BE2C (cell line): ENCODE measurements around the gene DRC7.

Experiments used
- DNase-seq: peaks from one replicate; pipeline ENCODE4 v3.0.0-alpha.2; 2020
- H3K27me3 ChIP-seq: fragments of 250-450 bp; sonication (Bioruptor Pico); 2 replicates; pipeline ENCODE4 v1.5.1; 2020; ENCODE audit warnings: mild to moderate bottlenecking
- H3K36me3 ChIP-seq: fragments of 250-450 bp; sonication (Bioruptor Pico); 2 replicates; pipeline ENCODE4 v1.5.1; 2020; ENCODE audit warnings: mild to moderate bottlenecking
- H3K4me1 ChIP-seq: fragments of 250-450 bp; sonication (Bioruptor Pico); 2 replicates; pipeline ENCODE4 v1.5.1; 2020
- H3K4me3 ChIP-seq: 2 replicates; pipeline ENCODE4 v1.5.1; 2011; ENCODE audit warnings: low read depth, low read length
- H3K9me3 ChIP-seq: fragments of 250-450 bp; sonication (Bioruptor Pico); 2 replicates; pipeline ENCODE4 v1.5.1; 2020
- TF ChIP-seq, protein P1 (sequence below): IDR thresholded peaks from 2 replicates; pipeline ENCODE4 v1.5.1; 2012; ENCODE audit warnings: mild to moderate bottlenecking, low read depth, low read length

DRC7 gene

GRCh38 chr16:57763285-57764005, 68.8 kb downstream of the DRC7 start:
- TF ChIP-seq, protein P1, sequence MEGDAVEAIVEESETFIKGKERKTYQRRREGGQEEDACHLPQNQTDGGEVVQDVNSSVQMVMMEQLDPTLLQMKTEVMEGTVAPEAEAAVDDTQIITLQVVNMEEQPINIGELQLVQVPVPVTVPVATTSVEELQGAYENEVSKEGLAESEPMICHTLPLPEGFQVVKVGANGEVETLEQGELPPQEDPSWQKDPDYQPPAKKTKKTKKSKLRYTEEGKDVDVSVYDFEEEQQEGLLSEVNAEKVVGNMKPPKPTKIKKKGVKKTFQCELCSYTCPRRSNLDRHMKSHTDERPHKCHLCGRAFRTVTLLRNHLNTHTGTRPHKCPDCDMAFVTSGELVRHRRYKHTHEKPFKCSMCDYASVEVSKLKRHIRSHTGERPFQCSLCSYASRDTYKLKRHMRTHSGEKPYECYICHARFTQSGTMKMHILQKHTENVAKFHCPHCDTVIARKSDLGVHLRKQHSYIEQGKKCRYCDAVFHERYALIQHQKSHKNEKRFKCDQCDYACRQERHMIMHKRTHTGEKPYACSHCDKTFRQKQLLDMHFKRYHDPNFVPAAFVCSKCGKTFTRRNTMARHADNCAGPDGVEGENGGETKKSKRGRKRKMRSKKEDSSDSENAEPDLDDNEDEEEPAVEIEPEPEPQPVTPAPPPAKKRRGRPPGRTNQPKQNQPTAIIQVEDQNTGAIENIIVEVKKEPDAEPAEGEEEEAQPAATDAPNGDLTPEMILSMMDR: no peak
- Histone ChIP-seq H3K4me1 (peaks cover 20% of the 10 kb centered on the region), H3K27me3 (no peaks in the 10 kb centered on the region), H3K4me3 (no peak overlapping the region), H3K9me3 (no peaks in the 10 kb centered on the region), H3K36me3 (peaks cover 5% of the 10 kb centered on the region; the same call in 1 of the 2 replicates)
- DNase-seq: peak; percentile 8

GRCh38 chr16:57764006-57764340, 69.4 kb downstream of the DRC7 start:
- H3K36me3 ChIP-seq: peaks cover 2% of the 10 kb centered on the region; the same call in 1 of the 2 replicates
- H3K4me3 ChIP-seq: no peak overlapping the region
- DNase-seq: no peak
- peaks cover 20% of the 10 kb centered on the region for H3K4me1 ChIP-seq
- no peaks in the 10 kb centered on the region for H3K27me3 ChIP-seq
- H3K9me3 ChIP-seq: no peaks in the 10 kb centered on the region
- TF ChIP-seq, protein P1: no peak

- Histone ChIP-seq H3K9me3 (no peaks in the 10 kb centered on the region), H3K27me3 (no peaks in the 10 kb centered on the region), H3K4me1 (peaks cover 20% of the 10 kb centered on the region), H3K4me3 (no peak overlapping the region), H3K36me3 (no peaks in the 10 kb centered on the region)
- DNase-seq: peak; percentile 99
- TF ChIP-seq, protein P1: no peak
Observed at GRCh38 chr16:57764341-57765159, 69.9 kb downstream of the DRC7 start.

- no peaks in the 10 kb centered on the region for H3K36me3 ChIP-seq
- TF ChIP-seq, protein P1: no peak
- no peaks in the 10 kb centered on the region for H3K9me3 ChIP-seq
- H3K4me3 ChIP-seq: no peak overlapping the region
- H3K27me3 ChIP-seq: no peaks in the 10 kb centered on the region
- peaks cover 20% of the 10 kb centered on the region for H3K4me1 ChIP-seq
- no peak for DNase-seq
Observed at GRCh38 chr16:57765160-57765728, 70.6 kb downstream of the DRC7 start.

- TF ChIP-seq, protein P1: no peak
- Histone ChIP-seq H3K36me3 (no peaks in the 10 kb centered on the region), H3K9me3 (no peaks in the 10 kb centered on the region), H3K4me3 (no peak overlapping the region), H3K4me1 (peaks cover 20% of the 10 kb centered on the region), H3K27me3 (no peaks in the 10 kb centered on the region)
- no peak for DNase-seq
Observed at GRCh38 chr16:57766714-57767348, 72.2 kb downstream of the DRC7 start.
